CD4-positive, alpha-beta T cell (primary cell): ENCODE data around the gene ISCU. TPM values are rescaled to one million over a fixed set of nuclear protein-coding genes. Genes with fewer than 3 reads are reported as not detected.

Experiments used
- ATAC-seq: fragments of 200-7000 bp; cut with Tn5 transposase; one replicate; pipeline ENCODE4 v1.10.0; 2022; ENCODE audit warnings: mild to moderate bottlenecking; ENCODE audit not compliant: poor library complexity
- CTCF ChIA-PET: fragments of 350-600 bp; sonication (Branson Sonifier 250); formaldehyde crosslinking; loops from one replicate; lab custom pipeline; 2021; ENCODE audit warnings: antibody characterized with exemption, inconsistent platforms; lab: Charles Lee
- POLR2A ChIA-PET: fragments of 350-600 bp; sonication (Branson Sonifier 250); formaldehyde crosslinking; loops from one replicate; lab custom pipeline; 2021; ENCODE audit warnings: antibody characterized with exemption, inconsistent platforms; lab: Charles Lee
- DNase-seq, 14 experiments: peaks; one replicate each; pipeline ENCODE4 v3.0.0-alpha.2; 2013 to 2020; ENCODE audit warnings: mixed read lengths in 2 of 14
- H3K27ac ChIP-seq, 2 donors: one replicate each; pipeline versions ENCODE4 v1.5.1 to v1.7.0; 2013; ENCODE audit warnings: low read length in 2 of 2, low read depth in 1 of 2, mild to moderate bottlenecking in 1 of 2
- H3K27me3 ChIP-seq, 2 experiments: 1 replicate in 1 of 2; 2 replicates in 1 of 2; pipeline versions ENCODE4 v1.6.1 to v1.7.0; 2013; ENCODE audit warnings: low read length in 2 of 2, control low read depth in 1 of 2, mild to moderate bottlenecking in 1 of 2, moderate library complexity in 1 of 2; ENCODE audit not compliant: insufficient read depth in 2 of 2, control insufficient read depth in 1 of 2
- H3K36me3 ChIP-seq: one replicate; pipeline ENCODE4 v1.6.1; 2013; ENCODE audit warnings: low read length, control low read depth; ENCODE audit not compliant: insufficient read depth
- H3K4me1 ChIP-seq: one replicate; pipeline ENCODE4 v1.6.1; 2013; ENCODE audit warnings: low read length, control low read depth; ENCODE audit not compliant: insufficient read depth
- H3K4me3 ChIP-seq: one replicate; pipeline ENCODE4 v1.5.1; 2013; ENCODE audit warnings: mild to moderate bottlenecking, low read length, moderate library complexity
- H3K9me3 ChIP-seq, 2 experiments: 1 replicate in 1 of 2; 2 replicates in 1 of 2; pipeline versions ENCODE4 v1.6.1 to v1.7.0; 2013; ENCODE audit warnings: low read length in 2 of 2, mild to moderate bottlenecking in 2 of 2, control low read depth in 1 of 2, moderate library complexity in 1 of 2; ENCODE audit not compliant: control insufficient read depth in 1 of 2, insufficient read depth in 1 of 2
- H3K27ac Mint-ChIP-seq: one replicate; pipeline ENCODE4 v1.8.0; 2020; ENCODE audit warnings: mixed read lengths
- H3K27me3 Mint-ChIP-seq: one replicate; pipeline ENCODE4 v1.8.0; 2021; ENCODE audit warnings: mixed read lengths
- H3K36me3 Mint-ChIP-seq: one replicate; pipeline ENCODE4 v1.8.0; 2021; ENCODE audit warnings: low read depth, mixed read lengths
- H3K4me1 Mint-ChIP-seq: one replicate; pipeline ENCODE4 v1.8.0; 2021; ENCODE audit warnings: low read depth, mixed read lengths
- H3K4me3 Mint-ChIP-seq: one replicate; pipeline ENCODE4 v1.8.0; 2020; ENCODE audit warnings: mild to moderate bottlenecking, mixed read lengths
- H3K9me3 Mint-ChIP-seq: one replicate; pipeline ENCODE4 v1.8.0; 2020; ENCODE audit warnings: mixed read lengths
- CTCF ChIP-seq: fragments of 200-600 bp; IDR thresholded peaks from one replicate; pipeline ENCODE4 v1.8.0; 2022; ENCODE audit warnings: antibody characterized with exemption, mild to moderate bottlenecking
- intact Hi-C, 2 experiments: fragments of 100-400 bp; cut with DNase I in 1 of 2; cut with micrococcal nuclease in 1 of 2; formaldehyde crosslinking; loops; one replicate each; pipeline versions ENCODE4 v1.15.1 to v1.9.0; 2023 to 2025; cut with DNase I, micrococcal nuclease
- total RNA-seq, 174 experiments: library from RNA in 2 of 174; stranded (reverse) in 2 of 174; gene quantifications; one replicate each; pipeline ENCODE4 v1.2.3 and lab custom pipeline; 2021 to 2026

ISCU gene
- total RNA-seq, 2 experiments from 2014 or later: 269 to 270 TPM

- CTCF ChIA-PET: no interaction called here
- Mint-ChIP-seq H3K27ac (no peak overlapping the region), H3K4me3 (no peak overlapping the region)
Observed at GRCh38 chr12:108591267-108591980, 29.0 kb downstream of the ISCU start.

GRCh38 chr12:108592033-108592909 is 29.9 kb downstream of the ISCU start:
- H3K36me3 ChIP-seq: no peaks in the 10 kb centered on the region
- intact Hi-C loops: no loop called here
- no peak overlapping the region for H3K27ac ChIP-seq
- TF ChIP-seq CTCF: no peak
- no peaks in the 10 kb centered on the region for H3K27me3 ChIP-seq
- ChIA-PET CTCF (no interaction called here), POLR2A (no interaction called here)
- H3K27me3 Mint-ChIP-seq: no peaks in the 10 kb centered on the region
- H3K9me3 Mint-ChIP-seq: no peaks in the 10 kb centered on the region
- no peak overlapping the region for H3K4me3 ChIP-seq
- no peaks in the 10 kb centered on the region for H3K4me1 ChIP-seq
- no peak overlapping the region for H3K27ac Mint-ChIP-seq
- no peaks in the 10 kb centered on the region for H3K4me1 Mint-ChIP-seq
- no peaks in the 10 kb centered on the region for H3K36me3 Mint-ChIP-seq
- ATAC-seq (no peak), DNase-seq (no peak)
- H3K9me3 ChIP-seq: no peaks in the 10 kb centered on the region
- no peak overlapping the region for H3K4me3 Mint-ChIP-seq

More at GRCh38 chr12:108591267-108591980, 29.0 kb downstream of the ISCU start:
- no peaks in the 10 kb centered on the region for H3K36me3 Mint-ChIP-seq
- H3K4me1 Mint-ChIP-seq: no peaks in the 10 kb centered on the region
- Histone ChIP-seq H3K4me3 (no peak overlapping the region), H3K27me3 (no peaks in the 10 kb centered on the region), H3K4me1 (no peaks in the 10 kb centered on the region), H3K36me3 (no peaks in the 10 kb centered on the region), H3K9me3 (no peaks in the 10 kb centered on the region), H3K27ac (no peak overlapping the region)
- DNase-seq: no peak
- POLR2A ChIA-PET: no interaction called here
- no peaks in the 10 kb centered on the region for H3K9me3 Mint-ChIP-seq
- no peak for ATAC-seq
- no peaks in the 10 kb centered on the region for H3K27me3 Mint-ChIP-seq
- intact Hi-C loops: no loop called here
- no peak for TF ChIP-seq CTCF

GRCh38 chr12:108594323-108594903 is 32.0 kb downstream of the ISCU start:
- ChIA-PET CTCF (no interaction called here), POLR2A (no interaction called here)
- no peaks in the 10 kb centered on the region for H3K4me1 Mint-ChIP-seq
- no peak overlapping the region for H3K4me3 Mint-ChIP-seq
- H3K9me3 ChIP-seq: no peaks in the 10 kb centered on the region
- H3K27me3 ChIP-seq: no peaks in the 10 kb centered on the region
- H3K36me3 Mint-ChIP-seq: no peaks in the 10 kb centered on the region
- no peak overlapping the region for H3K27ac Mint-ChIP-seq
- no peak overlapping the region for H3K27ac ChIP-seq
- no peaks in the 10 kb centered on the region for H3K27me3 Mint-ChIP-seq
- no peaks in the 10 kb centered on the region for H3K9me3 Mint-ChIP-seq
- no peaks in the 10 kb centered on the region for H3K36me3 ChIP-seq
- H3K4me3 ChIP-seq: no peak overlapping the region
- no peak for TF ChIP-seq CTCF
- H3K4me1 ChIP-seq: no peaks in the 10 kb centered on the region
- DNase-seq: no peak
- intact Hi-C loops: no loop called here
- ATAC-seq: no peak
